HG03280 (cell line): Measurements from ENCODE around the gene LETM1.

Experiments used
- ATAC-seq: cut with Tn5 transposase; IDR thresholded peaks from one replicate; pipeline ENCODE4 v1.9.1; 2021; ENCODE audit warnings: mild to moderate bottlenecking, moderate library complexity; ENCODE audit not compliant: unreplicated experiment

Gene LETM1

GRCh38 chr4:1873291-1873690 lies 17.3 kb upstream of the LETM1 start:
- no peak for ATAC-seq

GRCh38 chr4:1872870-1873269 lies 16.9 kb upstream of the LETM1 start:
- ATAC-seq = no peak

- ATAC-seq = peak; percentile 3
These were observed 15.6 kb upstream of the LETM1 start for GRCh38 chr4:1871471-1872021.

- peak; percentile 70 for ATAC-seq
These were observed 14.9 kb upstream of the LETM1 start, which contains the start of gene NSD2 for GRCh38 chr4:1870578-1871443. TSS of gene NSD2 (plus strand) at chr4:1871393. CDS start at chr4:1900655, 29,262 bp downstream.

DNA sequence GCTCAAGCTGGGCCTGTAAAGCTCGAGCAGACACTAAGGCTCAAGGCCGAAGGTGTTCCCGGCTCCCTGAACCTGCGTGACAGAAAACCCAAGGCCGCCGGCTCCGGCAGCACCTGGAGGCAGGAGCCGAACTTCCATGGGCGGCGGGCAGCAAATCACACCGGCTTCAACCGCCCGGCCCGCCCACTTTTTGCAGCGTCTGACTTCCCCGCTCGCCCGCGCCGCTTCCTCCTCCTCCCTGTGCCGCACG lies 14.3 kb upstream of the LETM1 start:
- peak; percentile 42 for ATAC-seq

DNA sequence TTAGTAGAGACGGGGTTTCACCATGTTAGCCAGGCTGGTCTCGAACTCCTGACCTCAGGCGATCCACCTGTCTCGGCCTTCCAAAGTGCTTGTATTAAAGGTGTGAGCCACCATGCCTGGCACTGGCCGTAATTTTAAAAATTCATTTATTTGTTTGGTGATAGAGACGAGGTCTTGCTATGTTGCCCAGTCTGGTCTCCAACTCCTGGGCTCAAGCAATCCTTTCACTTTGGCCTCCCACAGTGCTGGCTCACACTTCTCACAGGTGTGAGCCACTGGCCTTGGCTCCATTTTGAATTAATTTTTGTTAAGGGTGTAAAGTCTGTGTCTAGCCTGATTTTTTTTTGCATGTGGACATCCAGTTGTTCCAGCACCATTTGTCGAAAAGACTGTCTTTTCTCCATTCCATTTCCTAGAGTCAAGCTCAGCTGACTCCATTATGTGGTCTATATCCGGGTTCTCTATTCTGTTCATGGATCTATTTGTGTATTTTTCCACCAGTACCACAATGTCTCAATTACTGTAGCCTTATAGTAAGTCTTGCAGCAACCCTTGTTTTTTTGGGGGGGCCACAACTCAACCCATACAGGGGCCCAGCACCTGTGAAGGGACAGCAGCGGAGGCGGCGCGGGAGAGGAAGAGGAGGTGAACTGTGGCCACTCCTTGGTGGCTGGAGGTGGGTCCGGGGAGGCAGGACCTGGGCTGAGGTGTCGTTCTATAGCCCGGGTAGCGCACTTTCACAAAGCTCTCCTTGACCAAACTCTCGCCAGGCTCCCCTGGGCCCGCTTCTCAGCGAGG lies 13.8 kb upstream of the LETM1 start:
- ATAC-seq = no peak

- ATAC-seq = no peak
These were observed 13.0 kb upstream of the LETM1 start for GRCh38 chr4:1868912-1869311.

GRCh38 chr4:1868293-1868692 lies 12.3 kb upstream of the LETM1 start:
- no peak for ATAC-seq

DNA sequence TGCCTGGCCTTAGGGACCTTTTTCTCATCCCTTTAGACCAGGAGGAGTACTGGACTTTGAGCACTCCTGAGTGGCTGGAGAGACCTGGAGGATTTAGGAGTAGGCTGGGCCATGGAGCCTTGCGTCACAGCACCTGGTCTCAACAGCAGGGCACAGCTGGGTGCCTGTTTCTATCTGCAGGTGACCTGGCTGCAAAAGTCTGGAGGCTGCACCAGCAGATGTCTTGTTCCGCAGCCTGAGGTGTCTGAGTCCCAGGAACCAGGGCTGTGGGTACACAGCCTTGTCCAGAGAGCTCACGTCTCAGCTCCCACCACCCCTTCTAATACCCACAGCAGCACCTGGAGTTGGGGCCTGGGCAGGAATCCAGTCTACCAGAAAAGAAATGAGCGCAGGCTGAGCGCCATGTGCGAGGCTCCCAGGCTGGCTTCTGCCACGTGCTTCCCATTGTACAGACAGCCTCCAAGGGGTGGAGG lies 10.3 kb upstream of the LETM1 start:
- ATAC-seq = no peak

- no peak for ATAC-seq
These were observed 8.4 kb upstream of the LETM1 start for GRCh38 chr4:1864076-1865008.

GRCh38 chr4:1863297-1864033 lies 7.5 kb upstream of the LETM1 start:
- no peak for ATAC-seq

DNA sequence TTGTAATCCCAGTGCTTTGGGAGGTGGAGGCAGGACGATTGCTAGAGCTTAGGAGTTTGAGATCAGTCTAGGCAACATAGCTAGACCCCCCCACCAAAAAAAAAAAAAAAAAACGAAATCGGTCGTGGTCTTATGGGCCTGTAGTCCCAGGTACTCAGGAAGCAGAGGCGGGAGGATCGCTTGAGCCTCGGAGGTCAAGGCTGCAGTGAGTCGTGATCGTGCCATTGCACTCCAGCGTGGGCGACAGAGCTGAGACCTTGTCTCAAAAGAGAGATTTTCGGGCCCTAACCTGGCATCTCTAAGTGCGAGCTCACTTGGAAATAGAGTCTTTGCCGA lies 7.0 kb upstream of the LETM1 start:
- no peak for ATAC-seq

DNA sequence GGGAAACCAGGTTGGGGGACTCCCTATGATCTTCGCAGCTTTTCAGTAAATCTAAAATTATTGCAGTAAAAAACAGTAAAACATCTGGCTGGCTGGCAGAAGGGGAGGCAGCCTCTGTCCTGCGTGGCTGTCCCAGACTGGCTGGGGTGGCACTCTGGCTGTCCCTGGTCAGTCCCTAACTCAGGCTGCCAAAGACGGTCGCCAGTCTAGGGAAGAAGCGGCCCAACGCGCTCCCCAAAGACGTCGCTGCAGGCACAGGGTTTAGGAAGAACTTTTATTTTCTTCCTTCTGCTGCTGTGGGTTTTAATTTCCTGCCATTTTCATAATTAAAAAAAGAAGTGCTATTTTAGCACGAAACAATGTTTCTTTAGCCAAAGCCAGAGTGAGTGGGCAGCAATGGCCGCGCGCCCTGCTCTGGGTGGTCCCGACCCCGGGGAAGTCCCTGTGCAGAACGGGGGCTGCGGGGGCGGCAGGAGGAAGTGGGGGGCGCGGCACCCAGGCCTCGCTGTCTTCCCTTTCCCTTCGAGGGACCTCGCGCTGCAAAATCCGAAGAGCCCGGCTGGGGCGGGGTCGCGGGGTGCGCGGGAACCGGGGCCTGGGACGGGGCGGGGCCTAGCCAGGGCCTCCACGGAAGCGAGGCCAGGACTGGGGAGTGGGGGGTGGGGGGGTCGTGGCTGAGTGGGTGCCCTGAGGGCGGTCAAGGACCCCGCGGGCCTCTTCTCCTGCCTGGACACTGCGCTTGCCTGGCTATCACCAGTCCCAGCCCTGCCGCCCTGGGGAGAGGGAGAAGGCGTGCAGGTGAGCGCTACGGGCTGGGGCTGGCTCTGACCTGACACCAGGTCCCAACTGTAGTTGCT lies 6.3 kb upstream of the LETM1 start:
- no peak for ATAC-seq

DNA sequence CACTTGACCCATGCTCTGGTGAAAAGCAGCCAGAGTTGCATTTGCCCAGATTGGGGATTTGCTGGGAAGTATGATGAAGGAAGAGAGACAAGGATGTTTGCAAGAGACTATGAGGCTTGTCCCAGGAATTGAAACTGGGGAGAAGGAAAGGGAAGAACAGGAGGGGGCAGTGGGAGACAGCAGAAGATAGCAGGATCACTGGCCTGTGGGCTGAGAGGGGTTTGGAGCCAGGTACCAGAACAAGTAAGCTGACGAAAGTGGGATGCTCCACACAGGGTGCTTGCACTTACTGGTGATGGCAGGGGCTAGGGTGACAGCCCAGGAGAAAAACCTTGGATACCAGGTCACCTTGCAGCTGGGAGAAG lies 3.4 kb upstream of the LETM1 start:
- ATAC-seq = no peak

DNA sequence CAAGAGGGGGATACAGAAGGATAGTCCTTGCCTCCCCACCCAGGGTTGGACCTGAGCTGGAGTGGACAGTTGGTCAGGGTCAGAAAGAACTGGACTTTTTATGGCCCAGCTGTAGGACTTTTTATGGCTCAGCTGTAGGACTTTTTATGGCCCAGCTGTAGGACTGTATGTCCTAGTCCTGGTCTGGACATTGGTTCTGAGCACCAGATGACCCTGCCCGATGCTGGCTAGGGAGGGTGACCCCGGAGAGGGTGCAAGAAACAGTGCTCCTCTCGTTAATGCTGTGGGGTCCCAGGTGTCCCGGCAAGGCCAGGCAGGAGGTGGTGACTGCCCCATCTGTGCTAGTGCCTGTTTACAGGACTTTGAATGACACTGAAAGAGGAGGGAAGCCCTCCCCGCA lies 2.0 kb upstream of the LETM1 start:
- no peak for ATAC-seq

DNA sequence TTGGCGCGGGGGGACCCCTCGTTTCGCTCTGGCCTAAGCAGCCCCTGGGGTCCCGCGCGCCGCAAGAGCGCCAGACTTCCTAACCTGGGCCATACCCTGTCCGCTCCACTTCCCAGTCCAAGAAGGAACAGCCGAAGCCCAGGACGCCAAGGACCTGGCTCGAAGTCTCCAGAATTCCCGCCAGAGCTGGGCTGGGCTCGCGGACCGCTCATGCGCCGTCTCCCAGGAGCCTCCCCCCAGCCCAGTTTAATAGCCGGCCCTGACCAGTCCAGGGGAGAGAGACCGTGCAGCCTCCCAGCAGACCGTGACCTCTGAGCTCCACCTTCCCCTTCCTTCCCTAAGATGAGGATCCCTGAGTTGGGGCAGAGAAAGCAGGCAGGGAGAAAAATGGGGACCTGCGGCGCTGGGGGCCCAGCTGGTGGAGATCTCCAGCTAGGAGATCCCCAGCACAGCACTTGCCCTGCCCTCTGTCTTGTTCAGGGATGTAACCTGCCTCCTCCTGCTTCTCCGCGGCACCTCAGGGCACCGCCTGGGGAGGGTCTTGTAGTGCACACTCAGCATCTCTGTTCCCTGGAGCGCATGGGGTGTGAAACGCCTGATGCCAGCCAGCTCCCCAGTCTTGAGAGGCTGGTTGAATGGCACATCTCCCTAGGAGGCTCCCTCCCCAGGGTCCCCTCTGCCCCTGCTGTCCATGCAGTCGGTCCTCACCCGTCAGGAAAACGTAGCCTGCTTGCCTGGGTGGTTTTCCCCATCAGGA lies 1.2 kb upstream of the LETM1 start:
- no peak for ATAC-seq

- ATAC-seq = peak; percentile 33
These were observed 454 bp downstream of the LETM1 start for GRCh38 chr4:1855333-1856070.

GRCh38 chr4:1854752-1855151 lies 1.2 kb downstream of the LETM1 start:
- ATAC-seq = no peak
